GM21576 (cell line): ENCODE results near the gene AMMECR1.

Experiments used
- ATAC-seq: cut with Tn5 transposase; IDR thresholded peaks from one replicate; pipeline ENCODE4 v1.9.1; 2021; ENCODE audit warnings: mild to moderate bottlenecking, moderate library complexity; ENCODE audit not compliant: unreplicated experiment

Gene AMMECR1

GRCh38 chrX:110214684-110215083 is 103.2 kb downstream of the AMMECR1 start:
- no peak for ATAC-seq

DNA sequence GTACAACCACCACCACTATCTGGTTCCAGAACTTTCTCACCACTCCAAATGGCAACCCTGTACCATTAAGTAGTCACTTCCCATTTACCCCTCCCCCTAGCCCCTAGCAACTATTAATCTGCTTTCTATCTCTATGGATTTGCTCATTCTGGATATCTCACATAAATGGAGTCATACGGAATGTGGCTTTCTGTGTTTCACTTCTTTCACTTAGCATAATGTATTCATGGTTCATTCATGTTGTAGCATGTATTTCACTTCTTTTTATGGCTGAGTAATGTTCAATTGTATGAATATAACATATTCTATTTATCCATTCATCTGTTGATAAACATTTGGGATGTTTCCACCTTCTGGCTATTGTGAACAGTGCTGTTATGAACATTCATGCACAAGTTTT is 104.7 kb downstream of the AMMECR1 start:
- no peak for ATAC-seq

- no peak for ATAC-seq
These were observed 105.6 kb downstream of the AMMECR1 start for GRCh38 chrX:110212299-110212698.

- no peak for ATAC-seq
These were observed 106.5 kb downstream of the AMMECR1 start for GRCh38 chrX:110211340-110211739.

- no peak for ATAC-seq
These were observed 107.3 kb downstream of the AMMECR1 start for GRCh38 chrX:110210417-110211139.

DNA sequence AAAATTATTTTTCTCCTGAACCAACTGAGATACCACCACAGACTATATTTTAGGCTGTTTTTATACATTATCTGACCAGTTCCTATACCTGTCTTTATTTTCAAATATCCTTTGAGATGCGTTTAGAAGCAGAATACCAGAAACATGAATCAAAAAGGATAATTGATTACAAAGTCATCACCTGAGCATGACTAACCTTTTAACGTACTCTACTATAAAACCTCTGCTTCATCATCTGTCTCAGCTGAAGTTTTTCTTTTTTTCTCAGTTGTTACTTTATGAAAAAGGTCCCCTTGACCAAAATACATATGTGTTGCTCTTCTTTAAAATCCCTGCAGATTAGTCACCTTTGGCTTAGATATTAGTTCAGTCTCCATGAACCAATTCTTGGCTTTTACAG is 109.8 kb downstream of the AMMECR1 start:
- no peak for ATAC-seq

GRCh38 chrX:110204986-110205385 is 112.9 kb downstream of the AMMECR1 start:
- no peak for ATAC-seq

DNA sequence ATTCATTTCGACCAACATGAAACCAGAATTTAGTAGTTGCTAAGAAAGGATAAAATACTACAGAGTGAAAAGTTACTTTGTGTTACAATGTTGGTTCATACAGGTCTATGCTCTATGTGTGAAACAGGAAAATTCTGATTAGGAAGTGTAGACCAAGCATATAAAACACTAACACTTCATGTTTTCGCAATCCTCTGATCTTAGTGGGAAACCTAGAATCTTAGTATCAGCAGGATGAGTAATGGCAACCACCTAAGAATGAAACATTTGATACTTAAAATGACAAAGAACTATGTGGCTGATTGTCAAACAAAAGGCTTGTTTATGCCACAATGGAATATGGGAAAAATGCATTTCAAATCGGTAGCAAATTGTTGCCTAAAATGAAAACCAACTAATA is 116.1 kb downstream of the AMMECR1 start:
- no peak for ATAC-seq

DNA sequence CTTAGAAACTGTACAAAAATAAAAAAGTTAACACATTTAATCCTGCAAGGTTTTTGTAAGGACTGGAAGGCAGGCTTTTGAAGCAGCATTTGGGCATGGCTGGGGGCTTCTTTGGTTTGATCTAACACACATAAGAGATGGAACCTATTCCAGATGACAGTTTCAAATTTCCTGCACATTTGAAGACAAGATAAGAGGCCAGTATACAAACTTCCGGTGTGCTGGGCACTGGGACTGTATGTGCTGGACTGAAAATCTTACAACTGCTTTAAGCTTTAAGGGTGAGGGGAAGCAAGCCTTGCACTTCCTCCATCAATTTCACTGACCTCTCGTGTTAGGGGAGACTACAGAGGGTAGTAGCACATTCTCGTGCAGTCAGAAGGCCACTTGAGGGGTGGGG is 122.9 kb downstream of the AMMECR1 start:
- ATAC-seq, result no peak

- no peak for ATAC-seq
These were observed 125.4 kb downstream of the AMMECR1 start for GRCh38 chrX:110192516-110192915.

DNA sequence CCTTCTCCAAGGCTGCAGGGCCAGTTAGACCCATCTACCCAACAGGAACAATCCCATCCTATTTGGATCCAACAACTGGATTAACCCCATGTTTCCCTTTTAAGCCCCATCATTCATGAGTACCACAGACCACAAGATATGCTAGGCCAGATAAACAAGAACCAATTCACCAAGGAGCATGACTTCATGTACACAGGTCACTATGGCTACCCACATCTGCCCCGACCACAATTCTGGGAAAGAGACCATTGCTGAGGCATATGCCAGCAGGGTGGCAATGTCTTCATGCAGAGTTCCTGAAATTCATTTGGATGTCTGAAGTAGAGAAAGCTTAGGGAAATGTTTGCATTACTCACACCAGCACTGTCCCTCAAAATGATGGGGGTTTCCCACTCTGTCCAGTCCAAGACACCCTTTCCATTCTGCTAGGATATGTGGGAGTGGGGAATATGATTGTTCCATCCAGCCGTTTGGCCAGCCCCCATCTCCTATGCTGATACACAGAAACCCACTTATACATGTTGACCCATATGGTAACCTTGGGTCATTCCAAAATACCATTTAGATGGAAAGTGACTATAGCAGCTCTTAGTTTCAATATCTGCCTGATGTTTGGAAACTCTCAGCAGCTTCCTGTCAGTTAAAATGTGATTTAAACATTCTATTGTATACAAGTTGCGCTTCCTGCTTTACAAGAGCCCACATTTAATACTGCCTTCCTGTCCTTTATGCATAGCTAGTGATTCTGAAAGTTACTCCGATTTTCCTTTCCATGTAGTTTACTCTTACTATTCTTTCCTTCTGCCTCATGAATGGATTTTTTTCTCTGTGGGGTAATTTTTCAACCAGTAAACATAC is 129.0 kb downstream of the AMMECR1 start:
- ATAC-seq, result peak; percentile 52

DNA sequence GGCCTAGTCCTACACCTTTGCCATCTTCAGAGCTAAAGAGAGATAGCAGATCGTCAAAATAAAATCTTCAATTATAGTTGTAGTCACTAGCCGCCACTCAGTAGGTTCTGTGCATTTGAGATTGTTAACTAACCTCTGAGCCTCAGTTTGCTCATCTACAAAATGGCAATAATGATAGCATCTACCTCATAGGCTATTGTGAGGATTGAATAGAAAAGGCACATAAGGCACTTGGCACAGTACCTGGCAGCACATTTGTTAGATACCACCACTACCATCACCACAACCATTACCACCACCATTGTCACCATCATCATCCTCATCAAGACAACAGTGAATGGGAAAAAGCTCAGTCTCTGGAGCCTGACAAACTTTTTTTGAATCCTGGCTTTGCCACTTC is 134.6 kb downstream of the AMMECR1 start:
- no peak for ATAC-seq

DNA sequence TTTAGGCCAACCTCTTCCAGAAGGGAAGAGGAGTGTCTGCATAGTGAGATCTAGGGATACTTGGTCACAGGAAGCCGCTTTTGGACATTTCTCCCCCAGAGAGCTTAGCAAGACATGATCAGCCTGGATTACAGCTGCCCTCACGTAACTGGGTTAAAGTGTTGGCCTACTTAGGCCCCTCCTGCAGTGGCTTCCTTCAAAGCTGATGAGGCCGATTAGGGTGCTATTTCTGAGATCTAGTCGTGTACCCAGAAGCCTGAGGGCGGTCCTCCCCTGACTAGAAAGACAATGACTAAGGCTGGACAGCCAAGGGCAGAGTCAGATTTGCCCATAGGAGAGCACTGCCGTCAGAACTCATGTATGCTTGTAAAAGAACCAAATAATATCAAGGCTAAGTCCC is 135.0 kb downstream of the AMMECR1 start:
- no peak for ATAC-seq

GRCh38 chrX:110182362-110182761 is 135.5 kb downstream of the AMMECR1 start:
- no peak for ATAC-seq

DNA sequence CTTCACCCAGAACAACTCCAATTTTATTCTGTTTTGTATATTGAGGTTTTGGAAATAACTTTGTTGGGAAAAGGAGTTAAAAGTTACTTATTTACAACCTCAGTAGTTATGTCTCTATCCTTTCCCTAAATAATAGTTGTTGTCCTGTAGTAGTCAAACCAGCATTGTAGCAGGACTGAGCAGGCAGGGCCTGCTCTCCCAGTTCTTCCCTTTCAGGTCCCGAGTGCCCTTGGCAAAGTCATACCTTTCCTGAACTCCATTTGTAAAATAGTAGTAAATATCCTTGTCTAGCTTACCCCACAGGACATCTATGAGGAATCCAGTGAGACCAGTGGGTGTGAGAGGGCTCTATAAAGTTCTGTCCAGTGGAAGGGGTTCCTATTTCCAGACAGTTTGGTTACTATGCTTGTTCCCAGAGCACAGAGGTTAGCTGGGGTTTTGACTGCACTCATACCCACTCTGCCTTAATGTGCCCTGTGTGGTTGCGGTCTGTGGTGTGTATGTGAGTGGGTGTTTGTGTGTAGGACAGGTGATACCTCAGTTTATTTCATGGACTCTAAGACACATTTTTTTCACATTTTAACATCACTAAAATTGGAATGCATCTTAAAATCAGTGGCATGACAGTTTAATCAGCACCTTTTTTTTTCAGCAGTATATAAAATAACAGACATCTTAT is 136.3 kb downstream of the AMMECR1 start:
- no peak for ATAC-seq

GRCh38 chrX:110180928-110181310 is 137.0 kb downstream of the AMMECR1 start:
- ATAC-seq, result peak; percentile 79

- ATAC-seq, result peak; percentile 28
These were observed 137.5 kb downstream of the AMMECR1 start for GRCh38 chrX:110180176-110180927.

DNA sequence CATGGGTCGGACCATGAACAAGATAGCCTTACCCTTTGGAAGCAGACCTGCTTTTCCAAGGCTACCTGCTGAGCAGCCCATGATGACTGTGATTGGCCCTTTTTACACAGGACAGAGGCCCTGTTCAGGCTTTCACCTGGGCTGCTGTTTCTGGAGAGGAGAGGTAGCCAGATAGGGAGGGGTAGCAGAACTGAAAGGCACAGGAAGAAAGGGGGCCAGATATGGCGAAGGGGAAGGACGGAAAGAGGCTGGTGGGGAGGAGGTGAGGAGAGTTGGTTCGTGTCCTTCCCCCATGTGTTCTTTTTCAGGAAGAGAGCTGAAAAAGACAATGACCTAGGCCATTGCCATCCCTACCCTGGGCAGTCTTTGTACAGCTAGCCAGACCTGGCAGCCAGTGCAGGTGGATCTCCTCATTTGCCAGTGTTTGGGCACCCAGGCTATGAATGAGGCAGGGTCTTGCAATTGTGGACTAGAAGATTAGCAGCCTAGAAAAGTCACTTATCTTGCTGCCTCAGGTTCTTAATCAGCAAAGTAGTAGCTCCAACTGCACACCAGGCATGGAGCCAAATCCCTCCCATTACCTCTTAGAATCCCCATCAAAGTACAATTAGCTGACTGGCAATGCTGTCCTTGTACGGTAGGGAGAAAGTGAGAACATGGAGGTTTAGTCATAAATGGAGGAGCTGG is 139.6 kb downstream of the AMMECR1 start:
- ATAC-seq, result no peak

GRCh38 chrX:110175696-110176095 is 142.2 kb downstream of the AMMECR1 start:
- ATAC-seq, result no peak

GRCh38 chrX:110175146-110175545 is 142.7 kb downstream of the AMMECR1 start:
- ATAC-seq, result no peak
